SK-N-SH treated with all-trans-retinoic acid at 6 μM for 48 hours (cell line): ENCODE data around the gene MT1G.

ENCODE experiments used
- CSDC2 ChIP-seq: fragments of 250-450 bp; sonication (Bioruptor Pico); IDR thresholded peaks from 2 replicates; pipeline ENCODE4 v1.5.0; 2020; ENCODE audit warnings: mild to moderate bottlenecking, moderate library complexity
- ESRRG ChIP-seq: fragments of 250-450 bp; sonication (Bioruptor Pico); IDR thresholded peaks from 2 replicates; pipeline ENCODE4 v1.6.1; 2021; ENCODE audit warnings: mild to moderate bottlenecking
- ISL1 ChIP-seq: fragments of 250-450 bp; sonication (Bioruptor Pico); IDR thresholded peaks from 2 replicates; pipeline ENCODE4 v2.1.2; 2022; ENCODE audit warnings: mild to moderate bottlenecking, moderate library complexity
- ZFP3 ChIP-seq: fragments of 250-450 bp; sonication (Bioruptor Pico); IDR thresholded peaks from 2 replicates; pipeline ENCODE4 v1.5.0; 2020; ENCODE audit warnings: mild to moderate bottlenecking, moderate library complexity
- TF ChIP-seq, protein P1 (sequence below): fragments of 250-450 bp; sonication (Bioruptor Pico); IDR thresholded peaks from 2 replicates; pipeline ENCODE4 v1.5.1; 2020; ENCODE audit warnings: low read depth, mild to moderate bottlenecking, moderate library complexity
- TF ChIP-seq, protein P2 (sequence below): fragments of 250-450 bp; sonication (Bioruptor Pico); IDR thresholded peaks from 2 replicates; pipeline ENCODE4 v1.8.0; 2020; ENCODE audit warnings: mild to moderate bottlenecking, moderate library complexity, borderline replicate concordance

DNA sequence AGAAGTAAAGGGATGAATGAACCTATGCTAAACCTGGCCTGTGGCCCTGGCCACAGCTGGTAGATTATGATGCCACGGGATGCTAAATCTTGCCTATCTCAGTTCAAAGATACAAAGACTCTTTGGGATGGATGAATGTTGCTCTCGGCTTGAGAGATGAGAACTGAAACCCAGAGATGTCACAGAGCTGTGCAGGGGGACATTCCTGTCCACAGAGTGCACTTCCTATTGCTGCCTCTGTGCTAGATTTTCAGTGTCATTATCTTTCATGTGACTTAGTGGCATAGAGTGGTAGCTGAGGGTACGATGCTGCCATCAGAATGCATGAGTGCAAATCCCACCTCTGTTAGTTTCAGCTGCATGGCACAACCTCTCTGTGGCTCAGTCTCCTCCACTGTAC lies 37.7 kb downstream of the MT1G start:
- TF ChIP-seq, protein P1, sequence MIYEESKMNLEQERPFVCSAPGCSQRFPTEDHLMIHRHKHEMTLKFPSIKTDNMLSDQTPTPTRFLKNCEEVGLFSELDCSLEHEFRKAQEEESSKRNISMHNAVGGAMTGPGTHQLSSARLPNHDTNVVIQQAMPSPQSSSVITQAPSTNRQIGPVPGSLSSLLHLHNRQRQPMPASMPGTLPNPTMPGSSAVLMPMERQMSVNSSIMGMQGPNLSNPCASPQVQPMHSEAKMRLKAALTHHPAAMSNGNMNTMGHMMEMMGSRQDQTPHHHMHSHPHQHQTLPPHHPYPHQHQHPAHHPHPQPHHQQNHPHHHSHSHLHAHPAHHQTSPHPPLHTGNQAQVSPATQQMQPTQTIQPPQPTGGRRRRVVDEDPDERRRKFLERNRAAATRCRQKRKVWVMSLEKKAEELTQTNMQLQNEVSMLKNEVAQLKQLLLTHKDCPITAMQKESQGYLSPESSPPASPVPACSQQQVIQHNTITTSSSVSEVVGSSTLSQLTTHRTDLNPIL (CRISPR knock-in tag), result no peak
- TF ChIP-seq ESRRG (CRISPR knock-in tag) (no peak), CSDC2 (CRISPR knock-in tag) (no peak), ZFP3 (CRISPR knock-in tag) (no peak), ISL1 (CRISPR knock-in tag) (no peak)
- TF ChIP-seq, protein P2, sequence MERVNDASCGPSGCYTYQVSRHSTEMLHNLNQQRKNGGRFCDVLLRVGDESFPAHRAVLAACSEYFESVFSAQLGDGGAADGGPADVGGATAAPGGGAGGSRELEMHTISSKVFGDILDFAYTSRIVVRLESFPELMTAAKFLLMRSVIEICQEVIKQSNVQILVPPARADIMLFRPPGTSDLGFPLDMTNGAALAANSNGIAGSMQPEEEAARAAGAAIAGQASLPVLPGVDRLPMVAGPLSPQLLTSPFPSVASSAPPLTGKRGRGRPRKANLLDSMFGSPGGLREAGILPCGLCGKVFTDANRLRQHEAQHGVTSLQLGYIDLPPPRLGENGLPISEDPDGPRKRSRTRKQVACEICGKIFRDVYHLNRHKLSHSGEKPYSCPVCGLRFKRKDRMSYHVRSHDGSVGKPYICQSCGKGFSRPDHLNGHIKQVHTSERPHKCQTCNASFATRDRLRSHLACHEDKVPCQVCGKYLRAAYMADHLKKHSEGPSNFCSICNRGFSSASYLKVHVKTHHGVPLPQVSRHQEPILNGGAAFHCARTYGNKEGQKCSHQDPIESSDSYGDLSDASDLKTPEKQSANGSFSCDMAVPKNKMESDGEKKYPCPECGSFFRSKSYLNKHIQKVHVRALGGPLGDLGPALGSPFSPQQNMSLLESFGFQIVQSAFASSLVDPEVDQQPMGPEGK, result no peak
